ENCODE results near the gene UBR3.
"Not testable (repeated sequence)": the region's sequence is repeated elsewhere in the genome, so short reads cannot be mapped to it uniquely, and the experiment has no call there.

UBR3 gene

GRCh38 chr2:169957219-169957618 is 130.0 kb downstream of the UBR3 start:
- H3K27ac ChIP-seq (ENCODE audit: extremely low read depth, low read depth, low read length); CTCF ChIA-PET: not testable (repeated sequence)
- TF ChIP-seq ZNF146 (tag by site-specific recombination; IDR thresholded peaks at IDR 0.05): peak; percentile 77

GRCh38 chr2:169961911-169962310 is 134.7 kb downstream of the UBR3 start:
- no peak overlapping the region for H3K27ac ChIP-seq (ENCODE audit: extremely low read depth, low read depth, low read length)
- ChIA-PET POLR2A (no interaction called here), CTCF (interaction anchor here (0.6 kb wide), 1 partner anchor 50 kb away, joined by 3 read pairs; no protein-coding TSS in a partner anchor)
- peaks cover 0 to 30% of the 10 kb centered on the region in 2 experiments; a peak in 2 of 3 replicates for H3K36me3 ChIP-seq (ENCODE audit: control insufficient read depth in 2 of 2, insufficient read depth in 1 of 2, low read length in 2 of 2)
- peaks cover 7% of the 10 kb centered on the region for H3K4me1 ChIP-seq (ENCODE audit: control insufficient read depth, insufficient read depth, low read length)
- no peak for TF ChIP-seq ZNF26 (tag by site-specific recombination; IDR thresholded peaks at IDR 0.05)
- no peak for TF ChIP-seq ZBTB49 (tag by site-specific recombination; IDR thresholded peaks at IDR 0.05; ENCODE audit: low read depth)
- no peak for TF ChIP-seq ZNF518A (tag by site-specific recombination; conservative IDR thresholded peaks at IDR 0.05; ENCODE audit: low read depth)
- no peak for TF ChIP-seq ZNF221 (tag by site-specific recombination; IDR thresholded peaks at IDR 0.05; ENCODE audit: borderline replicate concordance)
- TF ChIP-seq ZNF138 (tag by site-specific recombination; IDR thresholded peaks at IDR 0.05; ENCODE audit: borderline replicate concordance): no peak
- TF ChIP-seq ZNF658 (tag by site-specific recombination; IDR thresholded peaks at IDR 0.05): no peak
- no peak for TF ChIP-seq ZNF514 (tag by site-specific recombination; IDR thresholded peaks at IDR 0.05)
- no peak overlapping the region for H3K4me3 ChIP-seq (ENCODE audit: low read depth, low read length)
- H3K9me3 ChIP-seq (ENCODE audit: control insufficient read depth, insufficient read depth, low read depth, low read length): no peaks in the 10 kb centered on the region

More at GRCh38 chr2:169957219-169957618, 130.0 kb downstream of the UBR3 start:
- POLR2A ChIA-PET; H3K9me3 ChIP-seq (ENCODE audit: control insufficient read depth, insufficient read depth, low read depth, low read length); H3K4me1 ChIP-seq (ENCODE audit: control insufficient read depth, insufficient read depth, low read length); H3K4me3 ChIP-seq (ENCODE audit: low read depth, low read length): not testable (repeated sequence)
- peaks cover 0 to 23% of the 10 kb centered on the region in 2 experiments; a peak in 2 of 3 replicates for H3K36me3 ChIP-seq (ENCODE audit: control insufficient read depth in 2 of 2, insufficient read depth in 1 of 2, low read length in 2 of 2)

GRCh38 chr2:169963786-169964185 is 136.5 kb downstream of the UBR3 start:
- no peak overlapping the region for H3K4me3 ChIP-seq (ENCODE audit: low read depth, low read length)
- peaks cover 10% of the 10 kb centered on the region for H3K4me1 ChIP-seq (ENCODE audit: control insufficient read depth, insufficient read depth, low read length)
- no peak overlapping the region for H3K27ac ChIP-seq (ENCODE audit: extremely low read depth, low read depth, low read length)
- CTCF ChIA-PET: no interaction called here
- no peak for TF ChIP-seq ZNF549 (tag by site-specific recombination; IDR thresholded peaks at IDR 0.05)
- no peak for TF ChIP-seq ZNF76 (tag by site-specific recombination; IDR thresholded peaks at IDR 0.05; ENCODE audit: borderline replicate concordance, low read depth)
- peaks cover 0 to 21% of the 10 kb centered on the region in 2 experiments; a peak in 2 of 3 replicates for H3K36me3 ChIP-seq (ENCODE audit: control insufficient read depth in 2 of 2, insufficient read depth in 1 of 2, low read length in 2 of 2)
- POLR2A ChIA-PET: no interaction called here
- no peaks in the 10 kb centered on the region for H3K9me3 ChIP-seq (ENCODE audit: control insufficient read depth, insufficient read depth, low read depth, low read length)
